GM12801 (cell line): ENCODE results near the gene TEX55.

ENCODE experiments used
- CTCF ChIP-seq: IDR thresholded peaks from one replicate; pipeline ENCODE4 v1.5.1; 2011; ENCODE audit warnings: control low read depth; ENCODE audit not compliant: insufficient read length; ENCODE audit errors: extremely low read depth

Gene TEX55

GRCh38 chr3:119175872-119176756 lies 30.1 kb downstream of the TEX55 start:
- no peak for TF ChIP-seq CTCF

GRCh38 chr3:119176778-119177177 lies 30.8 kb downstream of the TEX55 start:
- no peak for TF ChIP-seq CTCF

GRCh38 chr3:119177321-119177720 lies 31.4 kb downstream of the TEX55 start:
- no peak for TF ChIP-seq CTCF

- TF ChIP-seq CTCF = no peak
Measured at GRCh38 chr3:119181765-119182164, 35.8 kb downstream of the TEX55 start.

GRCh38 chr3:119184111-119184510 lies 38.1 kb downstream of the TEX55 start:
- TF ChIP-seq CTCF = no peak

- no peak for TF ChIP-seq CTCF
Measured at GRCh38 chr3:119184796-119185570, 39.0 kb downstream of the TEX55 start.

- TF ChIP-seq CTCF = no peak
Measured at GRCh38 chr3:119187266-119187665, 41.3 kb downstream of the TEX55 start.
